SK-N-SH (cell line): ENCODE data around the gene MB21D2. TPM values are rescaled to one million over a fixed set of nuclear protein-coding genes. Genes with fewer than 3 reads are reported as not detected.

Source experiments
- CTCF ChIA-PET: fragments of 300-600, 350-600 bp; formaldehyde crosslinking; extraction: SDS; loops from one replicate; lab custom pipeline; 2021; lab: Yijun Ruan, JAX
- POLR2A ChIA-PET: fragments of 350-600 bp; sonication (Branson Sonifier 250); formaldehyde crosslinking; extraction: SDS; loops from one replicate; lab custom pipeline; 2020; ENCODE audit warnings: antibody characterized with exemption, inconsistent platforms; lab: Yijun Ruan, JAX
- DNase-seq: peaks from one replicate; pipeline ENCODE4 v3.0.0; 2012
- H2AFZ ChIP-seq: fragments of 200-600 bp; sonication (generic); 2 replicates; pipeline ENCODE4 v1.8.1; 2016; ENCODE audit warnings: antibody characterized with exemption, mild to moderate bottlenecking, low read depth
- H3F3A ChIP-seq: fragments of 200-600 bp; sonication (generic); replicated peaks from 2 replicates; pipeline ENCODE3; 2016; ENCODE audit warnings: antibody characterized with exemption, mild to moderate bottlenecking; ENCODE audit not compliant: insufficient read depth
- H3K27ac ChIP-seq, 2 experiments: fragments of 200-500 bp in 1 of 2; fragments of 200-600 bp in 1 of 2; sonication (Bioruptor generic) in 1 of 2; sonication (generic), shearing (Covaris generic) in 1 of 2; 2 replicates each; pipeline versions ENCODE4 v1.5.1 to v1.6.1; 2014 to 2016; ENCODE audit warnings: low read depth in 2 of 2, inconsistent platforms in 1 of 2, low read length in 1 of 2, mild to moderate bottlenecking in 1 of 2, mixed read lengths in 1 of 2
- H3K27me3 ChIP-seq: fragments of 200-600 bp; sonication (generic), shearing (Covaris generic); 2 replicates; pipeline ENCODE4 v1.6.1; 2016; ENCODE audit warnings: mixed run types; ENCODE audit not compliant: insufficient read depth
- H3K36me3 ChIP-seq, 2 experiments: fragments of 200-500 bp in 1 of 2; fragments of 200-600 bp in 1 of 2; sonication (Bioruptor generic) in 1 of 2; sonication (generic) in 1 of 2; replicated peaks in 1 of 2; 2 replicates each; pipeline versions ENCODE3 to v1.5.1; 2014 to 2016; ENCODE audit warnings: low read length in 1 of 2, mild to moderate bottlenecking in 1 of 2; ENCODE audit not compliant: insufficient read depth in 2 of 2, control insufficient read depth in 1 of 2
- H3K4me1 ChIP-seq, 2 experiments: fragments of 200-500 bp in 1 of 2; fragments of 200-600 bp in 1 of 2; sonication (Bioruptor generic) in 1 of 2; sonication (generic), shearing (Covaris generic) in 1 of 2; 2 replicates each; pipeline versions ENCODE4 v1.5.1 to v1.6.1; 2014 to 2016; ENCODE audit warnings: low read depth in 1 of 2, low read length in 1 of 2, mixed run types in 1 of 2; ENCODE audit not compliant: insufficient read depth in 2 of 2, control insufficient read depth in 1 of 2
- H3K4me2 ChIP-seq: fragments of 200-600 bp; sonication (generic), shearing (Covaris generic); 2 replicates; pipeline ENCODE4 v1.6.1; 2017; ENCODE audit warnings: mixed run types
- H3K4me3 ChIP-seq, 2 experiments: fragments of 200-500 bp in 1 of 2; fragments of 200-600 bp in 1 of 2; sonication (Bioruptor generic) in 1 of 2; sonication (generic), shearing (Covaris generic) in 1 of 2; 2 replicates each; pipeline versions ENCODE4 v1.5.1 to v1.8.1; 2014 to 2016; ENCODE audit warnings: low read depth in 2 of 2, inconsistent platforms in 1 of 2, low read length in 1 of 2, mild to moderate bottlenecking in 1 of 2, mixed read lengths in 1 of 2, moderate library complexity in 1 of 2
- H3K79me2 ChIP-seq: fragments of 200-600 bp; sonication (generic); 2 replicates; pipeline ENCODE4 v1.8.1; 2017; ENCODE audit warnings: mild to moderate bottlenecking; ENCODE audit not compliant: insufficient read depth
- H3K9ac ChIP-seq: fragments of 200-600 bp; sonication (generic); 2 replicates; pipeline ENCODE4 v1.6.1; 2017; ENCODE audit warnings: mixed run types
- H3K9me2 ChIP-seq: fragments of 200-600 bp; sonication (generic); 2 replicates; pipeline ENCODE4 v1.6.1; 2017; ENCODE audit warnings: mixed run types
- H3K9me3 ChIP-seq: fragments of 200-600 bp; sonication (generic); 2 replicates; pipeline ENCODE4 v1.6.1; 2017; ENCODE audit warnings: mixed run types, mild to moderate bottlenecking, moderate library complexity
- H4K20me1 ChIP-seq: fragments of 200-600 bp; sonication (generic); 2 replicates; pipeline ENCODE4 v1.6.1; 2017; ENCODE audit warnings: mild to moderate bottlenecking, mixed run types; ENCODE audit not compliant: insufficient read depth
- CHD2 ChIP-seq: fragments of 150-350 bp; IDR thresholded peaks from 2 replicates; pipeline ENCODE4 v1.6.1; 2018; ENCODE audit warnings: low read length; ENCODE audit not compliant: partially characterized antibody
- EZH2phosphoT487 ChIP-seq: fragments of 200-600 bp; sonication (generic); IDR thresholded peaks from 2 replicates; pipeline ENCODE4 v1.6.1; 2017; ENCODE audit warnings: low read depth, mixed run types, mild to moderate bottlenecking, antibody characterized with exemption, moderate library complexity, borderline replicate concordance
- FOSL2 ChIP-seq: IDR thresholded peaks from 2 replicates; pipeline ENCODE4 v1.4.0; 2012; ENCODE audit warnings: low read depth, mild to moderate bottlenecking, moderate library complexity, borderline replicate concordance
- FOXM1 ChIP-seq: IDR thresholded peaks from 2 replicates; pipeline ENCODE4 v1.4.0; 2012; ENCODE audit warnings: low read depth, mild to moderate bottlenecking
- GATA2 ChIP-seq: sonication (generic); formaldehyde crosslinking; IDR thresholded peaks from 2 replicates; pipeline ENCODE4 v1.5.0; 2020; ENCODE audit warnings: mild to moderate bottlenecking, missing genetic modification reagents
- JUND ChIP-seq: IDR thresholded peaks from 2 replicates; pipeline ENCODE4 v1.4.0; 2012
- MAX ChIP-seq: IDR thresholded peaks from 2 replicates; pipeline ENCODE4 v1.4.0; 2012; ENCODE audit warnings: low read depth
- MEF2A ChIP-seq: IDR thresholded peaks from 2 replicates; pipeline ENCODE4 v1.4.0; 2012; ENCODE audit warnings: low read depth, borderline replicate concordance
- MXI1 ChIP-seq: IDR thresholded peaks from 2 replicates; pipeline ENCODE4 v1.6.1; 2012; ENCODE audit warnings: mild to moderate bottlenecking, low read depth, low read length, improper control_type of control experiment
- NFIC ChIP-seq: IDR thresholded peaks from 2 replicates; pipeline ENCODE4 v1.4.0; 2012; ENCODE audit warnings: borderline replicate concordance
- POLR2AphosphoS5 ChIP-seq: IDR thresholded peaks from 2 replicates; pipeline ENCODE4 v1.6.1; 2012; ENCODE audit warnings: low read depth, low read length
- RAD21 ChIP-seq: IDR thresholded peaks from 2 replicates; pipeline ENCODE4 v1.6.1; 2012; ENCODE audit warnings: mild to moderate bottlenecking, low read length
- RCOR1 ChIP-seq: fragments of 150-350 bp; IDR thresholded peaks from 2 replicates; pipeline ENCODE4 v1.6.1; 2017; ENCODE audit warnings: antibody characterized with exemption, low read length
- RXRA ChIP-seq: IDR thresholded peaks from 2 replicates; pipeline ENCODE4 v1.4.0; 2012; ENCODE audit warnings: low read depth, mild to moderate bottlenecking, borderline replicate concordance
- SIN3A ChIP-seq: IDR thresholded peaks from 2 replicates; pipeline ENCODE4 v1.6.1; 2012; ENCODE audit warnings: low read depth, mild to moderate bottlenecking, low read length, moderate library complexity, borderline replicate concordance
- SMC3 ChIP-seq: IDR thresholded peaks from 2 replicates; pipeline ENCODE4 v1.6.1; 2012; ENCODE audit warnings: low read depth, low read length, improper control_type of control experiment
- TCF12 ChIP-seq: IDR thresholded peaks from 2 replicates; pipeline ENCODE4 v1.4.0; 2012
- YY1 ChIP-seq: IDR thresholded peaks from 2 replicates; pipeline ENCODE4 v1.4.0; 2012; ENCODE audit warnings: low read depth, mild to moderate bottlenecking
- WGBS: methylation state at CpG from one replicate; pipeline ENCODE4 v1.1.6; 2017; ENCODE audit warnings: low lambda C conversion rate; 5-methylcytosine and 5-hydroxymethylcytosine counted together
- polyA plus RNA-seq, 3 experiments: library from polyadenylated mRNA; depleted of rRNA; stranded (reverse); fragments of >200 nt; gene quantifications; 2 replicates each; pipeline ENCODE4 v1.2.3, GENCODE V29; 2012
- TF ChIP-seq, protein P1 (sequence below): IDR thresholded peaks from 2 replicates; pipeline ENCODE4; 2012
- TF ChIP-seq, protein P2 (sequence below): IDR thresholded peaks from 2 replicates; pipeline ENCODE4 v1.4.0; 2012; ENCODE audit warnings: low read depth, borderline replicate concordance
- TF ChIP-seq, protein P3 (sequence below): fragments of 150-350 bp; IDR thresholded peaks from 2 replicates; pipeline ENCODE4 v1.6.1; 2016; ENCODE audit warnings: mild to moderate bottlenecking, low read depth, low read length

The MB21D2 gene
- polyA plus RNA-seq, 1 of the 3 experiments (the other 2 are of a cell fraction): 12.7 TPM

DNA sequence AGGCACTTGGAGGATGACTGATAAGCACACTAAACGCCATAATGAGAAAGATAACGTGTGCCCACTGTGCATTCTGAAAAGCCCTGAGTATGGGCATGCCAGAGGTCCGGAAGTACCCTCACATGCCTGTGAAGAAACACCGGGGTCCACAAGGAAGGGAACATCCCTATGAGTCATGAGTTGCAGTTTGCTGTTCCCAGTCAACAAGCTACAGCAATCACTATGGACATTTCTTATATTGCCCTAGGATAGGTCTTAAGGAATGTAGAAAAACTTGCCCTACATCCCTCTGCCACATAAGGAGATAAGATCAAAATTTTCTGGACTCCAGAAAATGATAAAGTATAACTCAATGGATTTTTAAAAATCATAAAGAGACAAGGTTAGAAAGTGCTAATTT is 9.9 kb downstream of the MB21D2 start:
- Histone ChIP-seq H3K27ac (peak overlapping the region; percentile 68 to 86; a peak in 3 of 4 replicates), H3K4me3 (no peak overlapping the region), H4K20me1 (no peaks in the 10 kb centered on the region), H2AFZ (no peak overlapping the region), H3K9me3 (no peaks in the 10 kb centered on the region), H3K27me3 (no peaks in the 10 kb centered on the region), H3K4me1 (peaks cover 17 to 26% of the 10 kb centered on the region in 2 experiments), H3K9me2 (no peaks in the 10 kb centered on the region), H3F3A (peaks cover 22% of the 10 kb centered on the region), H3K4me2 (peak overlapping the region; percentile 39; the same call in 1 of the 2 replicates)
- 75% methylated on average over 4 of the region's 4 CpGs for WGBS
- CTCF ChIA-PET: interaction anchor here (1.9 kb wide), 1 partner anchor 7 kb away, joined by 4 read pairs; no protein-coding TSS in a partner anchor
- POLR2A ChIA-PET: interaction anchor here (0.7 kb wide), 1 partner anchor 10 kb away, joined by 4 read pairs; the partner anchor contains the start of gene MB21D2
- no peak for DNase-seq
- peak; percentile 19; the same call in 1 of the 2 replicates for TF ChIP-seq TCF12
- TF ChIP-seq FOSL2: peak; percentile 19; the same call in 1 of the 2 replicates
- TF ChIP-seq JUND: peak; percentile 17; the same call in 1 of the 2 replicates
- no peak for TF ChIP-seq FOXM1
- TF ChIP-seq, protein P1, sequence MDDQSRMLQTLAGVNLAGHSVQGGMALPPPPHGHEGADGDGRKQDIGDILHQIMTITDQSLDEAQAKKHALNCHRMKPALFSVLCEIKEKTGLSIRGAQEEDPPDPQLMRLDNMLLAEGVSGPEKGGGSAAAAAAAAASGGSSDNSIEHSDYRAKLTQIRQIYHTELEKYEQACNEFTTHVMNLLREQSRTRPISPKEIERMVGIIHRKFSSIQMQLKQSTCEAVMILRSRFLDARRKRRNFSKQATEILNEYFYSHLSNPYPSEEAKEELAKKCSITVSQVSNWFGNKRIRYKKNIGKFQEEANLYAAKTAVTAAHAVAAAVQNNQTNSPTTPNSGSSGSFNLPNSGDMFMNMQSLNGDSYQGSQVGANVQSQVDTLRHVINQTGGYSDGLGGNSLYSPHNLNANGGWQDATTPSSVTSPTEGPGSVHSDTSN: 0 out of 2 replicates have a peak, but pooled peaks have one; percentile 9
- TF ChIP-seq, all 33 proteins: peak for 4
- Histone ChIP-seq H3K9ac (no peak overlapping the region), H3K79me2 (peaks cover 93% of the 10 kb centered on the region), H3K36me3 (peaks cover 0 to 8% of the 10 kb centered on the region in 2 experiments)

DNA sequence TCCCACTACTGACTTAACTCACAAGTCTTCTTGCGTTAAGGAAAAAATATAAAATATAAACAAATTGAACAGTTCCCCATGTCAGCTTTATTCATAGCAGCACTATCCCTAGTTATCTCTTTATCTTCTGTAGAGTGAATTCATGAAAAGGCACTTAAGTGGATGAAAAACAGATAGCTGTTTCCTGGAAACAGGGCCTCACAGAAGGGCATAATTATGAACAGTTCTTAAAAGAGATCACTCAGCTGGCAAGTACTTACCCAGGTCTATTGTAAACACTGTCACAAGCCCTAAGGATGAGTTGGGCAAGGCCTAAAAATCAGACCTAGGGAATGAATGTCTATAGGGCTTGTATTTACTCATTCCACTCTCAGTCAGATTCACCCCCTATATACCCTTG is 10.7 kb downstream of the MB21D2 start:
- ChIA-PET CTCF (interaction anchor here (0.8 to 1.9 kb wide), 2 partner anchors 8 to 134 kb away, joined by 4 to 5 read pairs; no protein-coding TSS in a partner anchor), POLR2A (no interaction called here)
- H3K27me3 ChIP-seq: no peaks in the 10 kb centered on the region
- peaks cover 30% of the 10 kb centered on the region for H3F3A ChIP-seq
- H3K9me3 ChIP-seq: no peaks in the 10 kb centered on the region
- peaks cover 17 to 33% of the 10 kb centered on the region in 2 experiments for H3K4me1 ChIP-seq
- peaks cover 0 to 8% of the 10 kb centered on the region in 2 experiments for H3K36me3 ChIP-seq
- 22% methylated on average over 1 of the region's 1 CpG for WGBS
- no peaks in the 10 kb centered on the region for H4K20me1 ChIP-seq
- H3K9me2 ChIP-seq: no peaks in the 10 kb centered on the region
- H3K9ac ChIP-seq: 0 out of 2 replicates have a peak overlapping the region, but pooled peaks have one; percentile 13
- H2AFZ ChIP-seq: no peak overlapping the region
- peak overlapping the region; percentile 48; the same call in 1 of the 2 replicates for H3K4me2 ChIP-seq
- peak; percentile 62 for DNase-seq
- H3K79me2 ChIP-seq: peaks cover 93% of the 10 kb centered on the region
- H3K4me3 ChIP-seq: no peak overlapping the region
- peak overlapping the region; percentile 84 to 86; a peak in 3 of 4 replicates for H3K27ac ChIP-seq
- TF ChIP-seq CHD2 (peak; percentile 38), JUND (peak; percentile 84), EZH2phosphoT487 (no peak), RAD21 (no peak), MEF2A (peak; percentile 58; the same call in 1 of the 2 replicates), RCOR1 (peak; percentile 77; the same call in 1 of the 2 replicates), NFIC (peak; percentile 85), MAX (peak; percentile 44; the same call in 1 of the 2 replicates), FOXM1 (peak; percentile 81), POLR2AphosphoS5 (peak; percentile 88), GATA2 (CRISPR knock-in tag) (peak; percentile 63), SIN3A (peak; percentile 59; the same call in 1 of the 2 replicates), RXRA (peak; percentile 78; the same call in 1 of the 2 replicates), SMC3 (no peak), MXI1 (peak; percentile 38; the same call in 1 of the 2 replicates), TCF12 (peak; percentile 98), FOSL2 (peak; percentile 63; the same call in 1 of the 2 replicates), YY1 (no peak)
- TF ChIP-seq, protein P2, sequence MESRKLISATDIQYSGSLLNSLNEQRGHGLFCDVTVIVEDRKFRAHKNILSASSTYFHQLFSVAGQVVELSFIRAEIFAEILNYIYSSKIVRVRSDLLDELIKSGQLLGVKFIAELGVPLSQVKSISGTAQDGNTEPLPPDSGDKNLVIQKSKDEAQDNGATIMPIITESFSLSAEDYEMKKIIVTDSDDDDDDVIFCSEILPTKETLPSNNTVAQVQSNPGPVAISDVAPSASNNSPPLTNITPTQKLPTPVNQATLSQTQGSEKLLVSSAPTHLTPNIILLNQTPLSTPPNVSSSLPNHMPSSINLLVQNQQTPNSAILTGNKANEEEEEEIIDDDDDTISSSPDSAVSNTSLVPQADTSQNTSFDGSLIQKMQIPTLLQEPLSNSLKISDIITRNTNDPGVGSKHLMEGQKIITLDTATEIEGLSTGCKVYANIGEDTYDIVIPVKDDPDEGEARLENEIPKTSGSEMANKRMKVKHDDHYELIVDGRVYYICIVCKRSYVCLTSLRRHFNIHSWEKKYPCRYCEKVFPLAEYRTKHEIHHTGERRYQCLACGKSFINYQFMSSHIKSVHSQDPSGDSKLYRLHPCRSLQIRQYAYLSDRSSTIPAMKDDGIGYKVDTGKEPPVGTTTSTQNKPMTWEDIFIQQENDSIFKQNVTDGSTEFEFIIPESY: 0 out of 2 replicates have a peak, but pooled peaks have one; percentile 46
- TF ChIP-seq, protein P3, sequence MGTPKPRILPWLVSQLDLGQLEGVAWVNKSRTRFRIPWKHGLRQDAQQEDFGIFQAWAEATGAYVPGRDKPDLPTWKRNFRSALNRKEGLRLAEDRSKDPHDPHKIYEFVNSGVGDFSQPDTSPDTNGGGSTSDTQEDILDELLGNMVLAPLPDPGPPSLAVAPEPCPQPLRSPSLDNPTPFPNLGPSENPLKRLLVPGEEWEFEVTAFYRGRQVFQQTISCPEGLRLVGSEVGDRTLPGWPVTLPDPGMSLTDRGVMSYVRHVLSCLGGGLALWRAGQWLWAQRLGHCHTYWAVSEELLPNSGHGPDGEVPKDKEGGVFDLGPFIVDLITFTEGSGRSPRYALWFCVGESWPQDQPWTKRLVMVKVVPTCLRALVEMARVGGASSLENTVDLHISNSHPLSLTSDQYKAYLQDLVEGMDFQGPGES: no peak
- TF ChIP-seq, protein P1: peak; percentile 91
